ENCODE measurements around the gene C1orf174. TPM values are rescaled to one million over a fixed set of nuclear protein-coding genes. Genes with fewer than 3 reads are reported as not detected.

Gene C1orf174
- total RNA-seq, 1 donor from 2014 or later: 20.9 TPM

GRCh38 chr1:3850857-3851256 is 49.2 kb downstream of the C1orf174 start:
- peaks cover 34 to 46% (median 35%) of the 10 kb centered on the region in 3 donors for H3K36me3 ChIP-seq (ENCODE audit: control insufficient read depth in 3 of 3, insufficient read depth in 3 of 3, low read length in 3 of 3)
- H3K9me3 ChIP-seq (ENCODE audit: control insufficient read depth in 3 of 3, low read length in 3 of 3): no peaks in the 10 kb centered on the region
- H3K27ac ChIP-seq (ENCODE audit: low read depth, low read length): no peak overlapping the region
- no peak overlapping the region for H3K9ac ChIP-seq (ENCODE audit: low read depth in 1 of 3, low read length in 3 of 3)
- peaks cover 4 to 8% (median 7%) of the 10 kb centered on the region in 3 donors for H3K4me1 ChIP-seq (ENCODE audit: control insufficient read depth in 3 of 3, insufficient read depth in 3 of 3, low read length in 3 of 3)
- H3K4me3 ChIP-seq (ENCODE audit: low read length in 3 of 3): no peak overlapping the region
- H3K27me3 ChIP-seq (ENCODE audit: control insufficient read depth in 3 of 3, insufficient read depth in 3 of 3, low read length in 3 of 3): no peaks in the 10 kb centered on the region

- peaks cover 44 to 62% (median 51%) of the 10 kb centered on the region in 3 donors for H3K36me3 ChIP-seq (ENCODE audit: control insufficient read depth in 3 of 3, insufficient read depth in 3 of 3, low read length in 3 of 3)
- no peak overlapping the region for H3K9ac ChIP-seq (ENCODE audit: low read depth in 1 of 3, low read length in 3 of 3)
- H3K27me3 ChIP-seq (ENCODE audit: control insufficient read depth in 3 of 3, insufficient read depth in 3 of 3, low read length in 3 of 3): no peaks in the 10 kb centered on the region
- H3K4me1 ChIP-seq (ENCODE audit: control insufficient read depth in 3 of 3, insufficient read depth in 3 of 3, low read length in 3 of 3): no peaks in the 10 kb centered on the region
- no peak overlapping the region for H3K27ac ChIP-seq (ENCODE audit: low read depth, low read length)
- H3K4me3 ChIP-seq (ENCODE audit: low read length in 3 of 3): no peak overlapping the region
- H3K9me3 ChIP-seq (ENCODE audit: control insufficient read depth in 3 of 3, low read length in 3 of 3): no peaks in the 10 kb centered on the region
Observed at GRCh38 chr1:3847081-3847480, 53.0 kb downstream of the C1orf174 start.

DNA sequence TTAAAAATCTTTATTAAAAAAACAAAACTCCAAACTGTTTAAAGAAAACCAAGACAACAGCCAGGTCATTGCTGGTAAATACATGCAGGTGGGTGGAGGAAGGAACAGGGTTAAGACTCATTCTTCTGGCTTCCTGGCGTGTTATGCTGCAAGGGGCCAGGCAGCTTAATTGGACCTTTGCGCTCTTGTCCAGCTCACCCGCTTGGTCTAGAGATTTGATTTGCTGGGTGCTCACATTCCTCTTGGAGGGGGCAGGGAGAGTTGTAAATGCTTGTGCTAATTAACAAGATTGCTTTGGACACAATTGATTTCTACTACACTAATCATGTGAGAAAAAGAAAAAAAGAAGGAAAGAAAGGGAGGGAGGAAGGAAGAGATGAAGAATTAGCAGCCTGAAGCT is 53.5 kb downstream of the C1orf174 start:
- peaks cover 44 to 60% (median 50%) of the 10 kb centered on the region in 3 donors for H3K36me3 ChIP-seq (ENCODE audit: control insufficient read depth in 3 of 3, insufficient read depth in 3 of 3, low read length in 3 of 3)
- no peak overlapping the region for H3K4me3 ChIP-seq (ENCODE audit: low read length in 3 of 3)
- H3K9ac ChIP-seq (ENCODE audit: low read depth in 1 of 3, low read length in 3 of 3): no peak overlapping the region
- no peak overlapping the region for H3K27ac ChIP-seq (ENCODE audit: low read depth, low read length)
- no peaks in the 10 kb centered on the region for H3K27me3 ChIP-seq (ENCODE audit: control insufficient read depth in 3 of 3, insufficient read depth in 3 of 3, low read length in 3 of 3)
- H3K9me3 ChIP-seq (ENCODE audit: control insufficient read depth in 3 of 3, low read length in 3 of 3): no peaks in the 10 kb centered on the region
- H3K4me1 ChIP-seq (ENCODE audit: control insufficient read depth in 3 of 3, insufficient read depth in 3 of 3, low read length in 3 of 3): no peaks in the 10 kb centered on the region

- Histone ChIP-seq H3K4me3 (ENCODE audit: low read length in 3 of 3) (no peak overlapping the region), H3K36me3 (ENCODE audit: control insufficient read depth in 3 of 3, insufficient read depth in 3 of 3, low read length in 3 of 3) (peaks cover 49 to 64% (median 54%) of the 10 kb centered on the region in 3 donors), H3K27ac (ENCODE audit: low read depth, low read length) (no peak overlapping the region), H3K27me3 (ENCODE audit: control insufficient read depth in 3 of 3, insufficient read depth in 3 of 3, low read length in 3 of 3) (no peaks in the 10 kb centered on the region), H3K9ac (ENCODE audit: low read depth in 1 of 3, low read length in 3 of 3) (no peak overlapping the region), H3K9me3 (ENCODE audit: control insufficient read depth in 3 of 3, low read length in 3 of 3) (no peaks in the 10 kb centered on the region), H3K4me1 (ENCODE audit: control insufficient read depth in 3 of 3, insufficient read depth in 3 of 3, low read length in 3 of 3) (no peaks in the 10 kb centered on the region)
Observed at GRCh38 chr1:3842912-3843311, 57.2 kb downstream of the C1orf174 start.

DNA sequence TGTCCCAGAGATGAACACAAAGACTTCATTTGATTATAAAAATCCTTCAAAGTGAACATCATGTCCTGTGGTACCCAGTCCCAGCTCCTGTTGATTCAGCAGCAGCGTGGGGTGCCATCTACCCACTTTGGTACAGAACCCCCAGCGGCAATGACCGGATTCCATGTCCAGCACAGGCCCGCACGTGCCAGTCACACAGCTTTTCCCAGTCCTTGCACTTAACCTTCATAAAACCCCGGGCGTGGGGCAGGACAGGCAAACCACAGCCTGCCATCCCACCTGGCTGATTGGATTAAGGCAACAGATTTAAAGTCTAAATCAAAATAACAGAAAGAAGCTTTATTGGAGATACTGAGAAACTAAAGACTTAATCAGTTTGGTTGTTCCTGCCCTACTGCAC is 58.6 kb downstream of the C1orf174 start:
- Histone ChIP-seq H3K36me3 (ENCODE audit: control insufficient read depth in 3 of 3, insufficient read depth in 3 of 3, low read length in 3 of 3) (peaks cover 51 to 65% (median 63%) of the 10 kb centered on the region in 3 donors), H3K27ac (ENCODE audit: low read depth, low read length) (no peak overlapping the region), H3K4me1 (ENCODE audit: control insufficient read depth in 3 of 3, insufficient read depth in 3 of 3, low read length in 3 of 3) (no peaks in the 10 kb centered on the region), H3K4me3 (ENCODE audit: low read length in 3 of 3) (no peak overlapping the region), H3K9me3 (ENCODE audit: control insufficient read depth in 3 of 3, low read length in 3 of 3) (peaks cover 0 to 7% (median 3%) of the 10 kb centered on the region in 3 donors), H3K27me3 (ENCODE audit: control insufficient read depth in 3 of 3, insufficient read depth in 3 of 3, low read length in 3 of 3) (no peaks in the 10 kb centered on the region), H3K9ac (ENCODE audit: low read depth in 1 of 3, low read length in 3 of 3) (no peak overlapping the region)

Other genes with a start within 250 kb of the C1orf174 start
- gene TP73, start 247.8 kb downstream of the C1orf174 start, total RNA-seq: not detected
- not detected for gene CCDC27, start 147.8 kb downstream of the C1orf174 start, total RNA-seq
- 1.6 TPM for gene SMIM1, start 127.5 kb downstream of the C1orf174 start, total RNA-seq
- 28.7 TPM for gene LRRC47, start 103.8 kb downstream of the C1orf174 start, total RNA-seq
- 26.1 TPM for gene CEP104, start 43.1 kb downstream of the C1orf174 start, total RNA-seq
- gene DFFB, start 42.8 kb downstream of the C1orf174 start, total RNA-seq: 2.1 TPM

Measured in skeletal muscle tissue (tissue), 4 donors.